Activated T-helper 2 cell treated with anti-CD3 and anti-CD28 coated beads, Interferon-gamma antibody, Interleukin-2, Interleukin-4, amounts not matched to agents 10 μg/mL and 5 μg/mL and 100 μg/mL, durations not matched to agents 14 hours and 24 hours and 36 hours (primary cell): Measurements from ENCODE around the gene CD74. TPM values are rescaled to one million over a fixed set of nuclear protein-coding genes. Genes with fewer than 3 reads are reported as not detected.

Experiments
- DNase-seq: peaks from one replicate; pipeline ENCODE4 v3.0.0; 2021; ENCODE audit warnings: low spot score
- H3K27ac Mint-ChIP-seq: one replicate; pipeline ENCODE4 v1.8.0; 2021; ENCODE audit warnings: mixed read lengths
- H3K27me3 Mint-ChIP-seq: one replicate; pipeline ENCODE4 v1.8.0; 2021; ENCODE audit warnings: low read depth, mixed read lengths
- H3K36me3 Mint-ChIP-seq: one replicate; pipeline ENCODE4 v1.8.0; 2021; ENCODE audit warnings: low read depth, mixed read lengths
- H3K4me1 Mint-ChIP-seq: one replicate; pipeline ENCODE4 v1.8.0; 2021; ENCODE audit warnings: low read depth, mixed read lengths
- H3K4me3 Mint-ChIP-seq: one replicate; pipeline ENCODE4 v1.8.0; 2021; ENCODE audit warnings: low read depth, mild to moderate bottlenecking, moderate library complexity, mixed read lengths
- H3K9me3 Mint-ChIP-seq: one replicate; pipeline ENCODE4 v1.8.0; 2021; ENCODE audit warnings: mixed read lengths
- intact Hi-C: fragments of 100-400 bp; cut with micrococcal nuclease; formaldehyde crosslinking; loops from one replicate; pipeline ENCODE4 v1.15.1; 2023
- total RNA-seq: library from RNA; stranded (reverse); gene quantifications from 2 replicates; pipeline ENCODE4 v1.2.3, GENCODE V29; 2022

Gene CD74
- total RNA-seq, 1 donor from 2014 or later: 452 TPM

DNA sequence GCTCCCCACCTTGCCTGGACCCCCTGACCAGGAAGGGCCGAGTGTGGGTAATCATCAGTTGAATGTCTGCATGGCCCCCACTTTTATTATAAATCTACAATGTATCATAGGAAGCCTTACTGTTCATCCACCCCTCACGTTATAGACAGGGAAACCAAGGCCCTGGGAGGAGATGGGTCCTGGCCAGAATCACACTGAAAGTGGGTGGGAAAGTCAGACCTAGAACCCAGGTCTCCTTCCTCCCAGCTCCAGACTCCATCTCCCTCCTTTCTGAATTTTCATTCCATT is 17.1 kb downstream of the CD74 start:
- H3K4me1 Mint-ChIP-seq: peaks cover 2% of the 10 kb centered on the region
- no peaks in the 10 kb centered on the region for H3K9me3 Mint-ChIP-seq
- H3K27me3 Mint-ChIP-seq: no peaks in the 10 kb centered on the region
- H3K27ac Mint-ChIP-seq: no peak overlapping the region
- peaks cover 62% of the 10 kb centered on the region for H3K36me3 Mint-ChIP-seq
- no peak for DNase-seq
- intact Hi-C loops: loop anchor here (5.0 kb wide), 1 partner anchor 42 kb away; no protein-coding TSS in a partner anchor
- H3K4me3 Mint-ChIP-seq: no peak overlapping the region

DNA sequence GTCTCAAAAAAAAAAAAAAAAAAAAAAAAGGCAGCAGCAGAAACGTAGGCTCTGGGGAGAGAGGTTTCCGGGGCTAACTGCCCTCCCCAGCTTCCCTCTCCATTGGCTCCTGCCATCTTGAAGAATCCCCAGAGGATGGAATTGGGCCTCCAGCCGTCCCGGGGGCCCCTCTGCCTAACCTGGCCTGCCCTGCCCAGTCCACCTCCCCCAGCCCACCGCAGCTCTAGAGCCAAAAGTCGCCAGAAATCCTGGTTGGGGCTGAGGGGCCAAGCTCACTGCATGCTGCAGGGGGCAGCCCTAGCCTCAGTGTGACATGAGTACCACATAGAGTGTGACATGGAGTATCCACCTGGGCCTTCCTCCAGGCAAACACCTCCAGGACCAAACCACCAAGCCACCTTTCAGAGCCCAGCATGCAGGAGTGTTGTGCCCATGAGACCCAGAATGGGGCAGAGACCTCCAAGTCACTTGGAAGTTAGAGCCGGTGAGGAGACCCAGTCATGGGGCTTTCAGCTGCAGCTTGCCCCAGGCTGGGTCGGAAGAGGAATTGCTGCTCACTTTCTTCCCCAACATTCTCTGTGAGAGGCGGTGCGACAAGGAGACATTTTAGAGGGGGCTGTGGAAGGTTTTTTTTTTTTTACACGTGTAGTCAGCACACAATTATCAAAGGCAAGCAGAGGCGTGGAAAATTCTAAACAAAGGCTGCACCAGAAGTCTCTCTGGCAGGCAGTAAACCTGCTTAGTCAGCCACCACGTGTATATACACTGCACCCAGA is 17.6 kb downstream of the CD74 start:
- Mint-ChIP-seq H3K4me1 (peaks cover 2% of the 10 kb centered on the region), H3K27ac (no peak overlapping the region), H3K9me3 (no peaks in the 10 kb centered on the region), H3K27me3 (no peaks in the 10 kb centered on the region), H3K4me3 (no peak overlapping the region), H3K36me3 (peaks cover 62% of the 10 kb centered on the region)
- intact Hi-C loops: loop anchor here (5.0 kb wide), 1 partner anchor 42 kb away; no protein-coding TSS in a partner anchor
- DNase-seq: no peak

DNA sequence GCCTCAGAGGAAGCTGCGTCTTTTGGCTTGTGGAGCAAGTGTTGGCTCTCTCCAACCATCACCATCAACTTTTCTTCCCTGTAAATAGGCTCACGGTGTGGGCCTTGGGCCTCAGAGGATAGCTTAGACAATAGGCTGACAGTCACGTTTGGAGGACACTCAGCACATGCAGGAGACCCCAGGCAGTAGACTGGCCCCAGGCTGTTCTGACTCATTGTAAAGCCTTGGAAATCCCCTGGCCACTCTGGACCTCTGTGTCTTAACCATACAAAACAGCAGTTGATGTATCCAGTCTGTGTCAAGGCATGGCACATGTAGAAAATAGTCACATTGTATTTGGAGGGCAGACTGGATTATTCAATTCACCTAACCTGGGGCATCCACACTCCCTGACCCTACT is 18.6 kb downstream of the CD74 start:
- DNase-seq: no peak
- no peaks in the 10 kb centered on the region for H3K9me3 Mint-ChIP-seq
- H3K36me3 Mint-ChIP-seq: peaks cover 65% of the 10 kb centered on the region
- intact Hi-C loops: no loop called here
- peaks cover 2% of the 10 kb centered on the region for H3K4me1 Mint-ChIP-seq
- no peak overlapping the region for H3K27ac Mint-ChIP-seq
- H3K4me3 Mint-ChIP-seq: no peak overlapping the region
- H3K27me3 Mint-ChIP-seq: no peaks in the 10 kb centered on the region

DNA sequence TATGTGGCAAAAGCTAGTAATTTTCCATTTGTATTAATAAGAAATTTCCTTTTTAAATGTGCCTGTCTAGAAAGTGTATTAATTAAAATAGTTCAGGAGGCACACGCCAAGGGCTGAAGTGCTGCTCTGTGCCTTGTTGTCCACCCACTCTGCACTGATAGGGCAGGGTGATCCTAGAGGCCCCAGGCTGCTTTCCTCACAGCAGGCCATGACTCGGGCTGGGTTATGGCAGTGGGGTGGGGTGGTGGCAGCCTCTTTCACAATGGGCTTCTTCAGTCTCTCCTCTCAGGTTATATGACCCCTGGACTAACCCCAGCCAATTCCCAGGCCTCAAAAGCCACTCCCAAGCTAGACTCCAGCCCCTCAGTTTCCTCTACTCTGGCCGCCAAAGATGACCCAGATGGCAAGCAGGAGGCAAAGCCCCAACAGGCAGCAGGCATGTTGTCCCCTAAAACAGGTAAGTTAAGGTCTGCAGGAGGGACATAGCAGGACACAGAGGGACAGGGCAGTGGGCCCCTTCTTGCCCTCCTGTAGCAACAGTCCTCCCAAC is 19.5 kb downstream of the CD74 start:
- Mint-ChIP-seq H3K4me1 (peaks cover 2% of the 10 kb centered on the region), H3K9me3 (no peaks in the 10 kb centered on the region), H3K27ac (no peak overlapping the region), H3K4me3 (no peak overlapping the region), H3K27me3 (no peaks in the 10 kb centered on the region), H3K36me3 (peaks cover 60% of the 10 kb centered on the region)
- no peak for DNase-seq
- intact Hi-C loops: no loop called here

DNA sequence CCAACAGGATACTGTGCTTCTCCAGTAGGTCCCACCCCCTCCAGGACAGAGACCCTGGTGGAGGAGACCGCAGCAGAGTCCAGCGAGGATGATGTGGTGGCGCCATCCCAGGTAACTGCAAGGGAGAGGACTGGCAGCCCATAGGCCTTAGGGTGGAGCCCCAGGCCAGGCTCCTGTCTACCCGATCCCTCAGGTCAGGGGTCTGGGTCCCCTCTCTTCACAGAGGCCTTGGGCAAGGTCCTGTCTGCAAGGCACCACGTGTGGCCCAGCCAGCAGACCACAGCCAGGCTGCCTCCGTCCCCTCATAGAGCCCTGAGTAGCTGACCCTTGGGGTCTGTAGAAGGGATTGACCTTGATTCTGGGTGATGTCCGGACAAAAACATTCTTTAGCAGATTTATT is 20.0 kb downstream of the CD74 start:
- Mint-ChIP-seq H3K27ac (no peak overlapping the region), H3K9me3 (no peaks in the 10 kb centered on the region), H3K4me3 (no peak overlapping the region), H3K36me3 (peaks cover 58% of the 10 kb centered on the region), H3K4me1 (peaks cover 2% of the 10 kb centered on the region), H3K27me3 (no peaks in the 10 kb centered on the region)
- intact Hi-C loops: no loop called here
- no peak for DNase-seq

DNA sequence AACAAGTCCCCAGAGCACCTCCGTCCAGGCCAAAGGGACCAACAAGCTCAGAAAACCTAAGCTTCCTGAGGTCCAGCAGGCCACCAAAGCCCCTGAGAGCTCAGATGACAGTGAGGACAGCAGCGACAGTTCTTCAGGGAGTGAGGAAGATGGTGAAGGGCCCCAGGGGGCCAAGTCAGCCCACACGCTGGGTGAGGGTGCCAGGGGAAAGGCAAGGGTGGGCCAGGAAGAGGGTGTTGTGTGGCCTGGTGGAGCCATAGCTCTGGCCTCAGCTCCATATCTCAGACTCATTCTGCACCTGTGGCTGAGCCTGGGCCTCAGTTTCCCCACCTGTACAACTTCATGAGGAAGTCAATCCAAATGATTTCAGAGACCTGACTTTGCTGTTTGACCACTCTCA is 20.7 kb downstream of the CD74 start:
- intact Hi-C loops: no loop called here
- Mint-ChIP-seq H3K36me3 (peaks cover 62% of the 10 kb centered on the region), H3K4me1 (peaks cover 2% of the 10 kb centered on the region), H3K9me3 (no peaks in the 10 kb centered on the region), H3K4me3 (no peak overlapping the region), H3K27ac (no peak overlapping the region), H3K27me3 (no peaks in the 10 kb centered on the region)
- no peak for DNase-seq

DNA sequence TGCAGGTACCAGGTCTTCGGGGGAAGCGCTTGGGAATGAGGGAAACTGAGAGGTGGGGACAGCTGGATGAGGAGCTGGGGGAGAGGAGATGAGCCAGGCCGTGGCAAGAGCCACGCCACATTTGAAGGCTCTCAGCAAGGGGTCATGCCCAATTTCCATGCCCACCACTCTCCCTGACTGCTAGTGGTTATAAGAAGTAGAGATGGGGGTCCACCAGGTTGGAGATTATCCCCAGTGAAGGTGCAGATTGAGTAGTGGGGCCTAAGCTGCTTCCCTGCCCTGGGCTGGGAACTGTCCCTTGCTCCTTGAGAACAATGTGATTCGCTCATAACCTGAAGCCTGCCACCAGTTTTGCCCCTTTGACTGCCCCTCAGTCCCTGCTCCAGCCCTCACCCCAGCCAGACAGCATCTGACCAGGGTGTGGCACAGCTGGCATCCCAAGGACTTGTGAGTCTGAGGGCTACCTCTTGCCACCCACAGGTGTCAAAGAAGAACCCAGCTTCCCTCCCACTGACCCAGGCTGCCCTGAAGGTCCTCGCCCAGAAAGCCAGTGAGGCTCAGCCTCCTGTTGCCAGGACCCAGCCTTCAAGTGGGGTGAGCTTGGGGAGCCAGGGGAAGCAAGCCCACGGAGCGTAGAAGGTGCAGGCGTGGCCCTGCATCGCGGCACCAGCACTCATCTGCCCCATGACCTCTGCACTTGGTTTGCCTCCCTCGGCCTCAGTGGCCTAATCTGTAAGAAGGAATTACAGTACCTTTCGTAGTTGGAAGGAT is 21.5 kb downstream of the CD74 start:
- no peaks in the 10 kb centered on the region for H3K9me3 Mint-ChIP-seq
- intact Hi-C loops: no loop called here
- no peaks in the 10 kb centered on the region for H3K27me3 Mint-ChIP-seq
- H3K4me1 Mint-ChIP-seq: peaks cover 2% of the 10 kb centered on the region
- no peak for DNase-seq
- no peak overlapping the region for H3K4me3 Mint-ChIP-seq
- no peak overlapping the region for H3K27ac Mint-ChIP-seq
- peaks cover 63% of the 10 kb centered on the region for H3K36me3 Mint-ChIP-seq

DNA sequence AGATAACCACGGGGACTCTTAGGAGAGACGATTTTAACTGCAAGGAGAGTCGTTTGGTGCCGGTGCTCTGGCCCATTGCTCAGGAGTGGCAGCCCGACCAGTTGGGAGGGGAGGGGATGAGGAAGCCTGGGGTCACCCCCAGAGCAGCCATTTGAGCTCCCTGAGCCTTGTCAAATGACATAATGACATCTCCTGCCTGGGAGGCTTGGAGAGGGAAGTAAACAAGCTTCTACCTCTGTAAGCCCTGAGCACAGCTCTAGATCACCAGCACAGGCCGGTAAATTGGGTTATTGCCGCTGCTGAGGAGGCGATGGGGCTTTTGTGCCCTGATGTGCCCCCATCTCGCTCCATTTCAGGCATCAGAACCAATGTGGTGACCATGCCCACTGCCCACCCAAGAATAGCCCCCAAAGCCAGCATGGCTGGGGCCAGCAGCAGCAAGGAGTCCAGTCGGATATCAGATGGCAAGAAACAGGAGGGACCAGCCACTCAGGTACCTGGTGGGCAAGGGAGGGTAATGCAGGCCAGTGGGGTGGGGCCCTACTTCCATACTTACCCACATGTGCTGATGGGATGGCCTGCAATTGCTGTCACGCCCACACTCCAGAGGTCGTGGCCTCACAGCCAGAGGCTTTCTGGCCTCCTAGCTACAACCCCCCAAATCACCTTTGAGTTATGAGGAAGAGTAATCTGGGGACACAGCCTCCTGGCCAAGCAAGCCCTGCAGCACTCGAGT is 23.0 kb downstream of the CD74 start:
- DNase-seq: no peak
- peaks cover 2% of the 10 kb centered on the region for H3K4me1 Mint-ChIP-seq
- H3K9me3 Mint-ChIP-seq: no peaks in the 10 kb centered on the region
- no peak overlapping the region for H3K4me3 Mint-ChIP-seq
- intact Hi-C loops: no loop called here
- H3K27me3 Mint-ChIP-seq: no peaks in the 10 kb centered on the region
- H3K27ac Mint-ChIP-seq: no peak overlapping the region
- H3K36me3 Mint-ChIP-seq: peaks cover 58% of the 10 kb centered on the region

DNA sequence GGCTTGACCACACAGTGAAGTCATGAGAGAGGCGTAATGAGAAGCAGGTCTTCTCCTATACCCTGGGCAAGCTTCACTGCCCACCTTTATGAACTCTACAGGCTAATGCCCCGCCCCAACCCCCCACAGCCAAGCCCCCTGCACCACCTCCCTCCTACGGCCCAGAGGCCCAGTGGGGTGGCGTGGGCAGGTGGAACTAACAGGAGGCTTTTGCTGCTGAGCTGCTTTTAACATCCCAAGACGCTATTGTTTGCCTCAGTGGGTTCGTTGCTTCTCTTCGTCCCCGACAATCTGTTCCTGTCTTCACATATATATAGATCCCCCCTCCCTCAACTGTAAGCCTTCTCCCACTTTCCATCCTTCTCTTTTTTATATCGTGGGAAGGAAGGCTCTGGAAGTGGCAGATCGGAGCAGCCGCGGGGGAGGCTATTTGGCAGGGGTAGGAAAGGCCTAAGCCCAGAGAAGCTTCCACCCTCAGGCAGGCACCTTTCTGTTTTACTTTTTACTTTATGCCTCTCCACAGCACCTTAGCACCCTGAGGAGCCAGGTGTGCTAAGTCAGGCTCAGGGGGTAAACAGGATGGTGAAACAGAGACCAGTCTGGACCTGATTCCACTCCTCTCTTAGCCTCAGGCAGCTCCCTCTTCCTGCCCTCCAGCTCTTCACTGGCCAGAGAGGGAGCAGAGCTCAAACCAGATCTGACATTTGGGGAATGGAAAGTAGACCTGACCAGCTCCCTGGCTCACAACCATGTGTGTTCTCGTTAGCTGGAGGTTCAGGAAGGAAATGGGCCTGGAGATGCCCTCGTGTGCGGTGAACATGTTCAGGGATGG is 26.5 kb downstream of the CD74 start:
- intact Hi-C loops: no loop called here
- no peak for DNase-seq
- no peak overlapping the region for H3K27ac Mint-ChIP-seq
- no peaks in the 10 kb centered on the region for H3K9me3 Mint-ChIP-seq
- no peak overlapping the region for H3K4me3 Mint-ChIP-seq
- peaks cover 62% of the 10 kb centered on the region for H3K36me3 Mint-ChIP-seq
- H3K4me1 Mint-ChIP-seq: no peaks in the 10 kb centered on the region
- no peaks in the 10 kb centered on the region for H3K27me3 Mint-ChIP-seq

DNA sequence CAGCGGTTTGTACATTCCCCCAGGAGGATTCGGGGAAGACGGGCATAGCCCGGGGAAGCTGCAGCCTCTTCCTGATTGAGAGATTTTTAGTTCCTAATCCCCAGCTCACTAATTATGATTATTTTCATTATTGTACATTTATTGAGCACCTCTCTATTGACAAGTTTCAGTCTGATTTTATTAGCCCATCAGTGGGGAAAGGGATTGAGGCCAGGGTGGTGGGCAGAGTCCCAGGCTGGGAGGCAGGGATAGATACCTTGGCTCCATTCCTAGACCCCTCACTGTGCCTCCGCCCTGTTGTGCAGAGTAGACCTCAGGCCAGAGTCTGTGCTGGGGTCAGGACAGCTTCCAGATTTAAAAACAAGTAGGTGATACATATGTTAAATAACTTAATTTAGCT is 28.0 kb downstream of the CD74 start:
- intact Hi-C loops: no loop called here
- Mint-ChIP-seq H3K9me3 (no peaks in the 10 kb centered on the region), H3K36me3 (peaks cover 58% of the 10 kb centered on the region), H3K4me3 (no peak overlapping the region), H3K4me1 (no peaks in the 10 kb centered on the region), H3K27me3 (no peaks in the 10 kb centered on the region), H3K27ac (no peak overlapping the region)
- DNase-seq: no peak

DNA sequence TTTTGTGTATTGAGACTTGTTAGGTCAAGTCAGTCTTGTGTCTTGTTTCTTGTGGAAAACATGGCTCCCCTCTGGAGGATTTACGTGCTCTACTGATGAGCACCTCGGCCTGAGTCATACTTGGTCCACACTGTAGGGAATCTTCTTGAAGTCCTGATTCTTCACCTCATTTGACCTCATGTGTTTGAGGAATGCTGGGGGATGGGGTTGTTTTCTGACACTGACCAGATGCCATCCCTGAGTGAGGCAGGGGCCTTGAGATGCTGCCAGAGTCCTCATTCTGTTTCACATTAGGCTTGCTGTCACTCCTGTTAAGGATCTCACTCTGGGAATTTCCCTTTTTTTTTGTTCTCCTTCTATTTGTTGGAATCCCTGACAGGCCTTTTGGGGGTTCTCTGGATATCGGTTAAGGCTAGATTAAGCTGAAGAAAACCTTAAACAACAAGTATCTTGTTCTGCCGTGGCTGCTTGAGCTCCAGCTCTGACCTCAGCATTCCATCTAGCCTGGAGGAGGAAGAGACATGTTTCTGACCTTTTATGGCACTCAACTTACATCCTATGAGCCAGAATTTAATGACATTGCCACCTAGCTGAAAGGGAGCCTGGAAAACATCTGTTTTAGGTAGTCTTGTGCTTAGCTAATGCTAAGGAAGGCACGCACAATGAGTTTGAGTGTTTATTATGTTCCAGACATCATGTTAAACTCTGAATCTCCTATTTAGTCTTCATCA is 34.6 kb downstream of the CD74 start:
- no peaks in the 10 kb centered on the region for H3K9me3 Mint-ChIP-seq
- H3K27me3 Mint-ChIP-seq: no peaks in the 10 kb centered on the region
- H3K4me3 Mint-ChIP-seq: no peak overlapping the region
- DNase-seq: no peak
- H3K4me1 Mint-ChIP-seq: no peaks in the 10 kb centered on the region
- intact Hi-C loops: no loop called here
- H3K36me3 Mint-ChIP-seq: peaks cover 66% of the 10 kb centered on the region
- H3K27ac Mint-ChIP-seq: no peak overlapping the region
